Smooth muscle cell (in vitro differentiated cells): ENCODE data around the gene NMT1. TPM values are rescaled to one million over a fixed set of nuclear protein-coding genes. Genes with fewer than 3 reads are reported as not detected.

Experiments
- DNase-seq: peaks from one replicate; lab custom pipeline; 2025; ENCODE audit not compliant: unreplicated experiment; lab: John Stamatoyannopoulos, UW
- H2AFZ ChIP-seq: fragments of 200-600 bp; sonication (generic); 2 replicates; pipeline ENCODE4 v1.6.0; 2016; ENCODE audit warnings: antibody characterized with exemption, low read depth, mild to moderate bottlenecking
- H3F3A ChIP-seq: fragments of 200-600 bp; sonication (generic); 2 replicates; pipeline ENCODE4 v1.6.0; 2017; ENCODE audit warnings: antibody characterized with exemption, low read depth
- H3K27ac ChIP-seq: fragments of 200-600 bp; sonication (generic); 2 replicates; pipeline ENCODE4 v1.5.1; 2016; ENCODE audit warnings: low read depth, mild to moderate bottlenecking
- H3K27me3 ChIP-seq: fragments of 200-600 bp; sonication (generic); 2 replicates; pipeline ENCODE4 v1.6.1; 2016; ENCODE audit warnings: low read depth, mild to moderate bottlenecking
- H3K36me3 ChIP-seq: fragments of 200-600 bp; sonication (generic); 2 replicates; pipeline ENCODE4 v1.5.1; 2016; ENCODE audit warnings: low read depth
- H3K4me1 ChIP-seq: fragments of 200-600 bp; sonication (generic); 2 replicates; pipeline ENCODE4 v1.5.1; 2016; ENCODE audit warnings: low read depth
- H3K4me2 ChIP-seq: fragments of 200-600 bp; sonication (generic); 2 replicates; pipeline ENCODE4 v1.6.0; 2016; ENCODE audit warnings: mild to moderate bottlenecking
- H3K4me3 ChIP-seq: fragments of 200-600 bp; sonication (generic); 2 replicates; pipeline ENCODE4 v1.5.1; 2016; ENCODE audit warnings: mild to moderate bottlenecking
- H3K79me2 ChIP-seq: fragments of 200-600 bp; sonication (generic); 2 replicates; pipeline ENCODE4 v1.6.0; 2016; ENCODE audit warnings: low read depth, mild to moderate bottlenecking
- H3K9ac ChIP-seq: fragments of 200-600 bp; sonication (generic); 2 replicates; pipeline ENCODE4 v1.6.0; 2016; ENCODE audit warnings: low read depth
- H3K9me3 ChIP-seq: fragments of 200-600 bp; sonication (generic); replicated peaks from 2 replicates; pipeline ENCODE4 v1.5.1; 2016; ENCODE audit warnings: low read depth
- H4K20me1 ChIP-seq: fragments of 200-600 bp; sonication (generic); 2 replicates; pipeline ENCODE4 v1.6.0; 2016; ENCODE audit warnings: low read depth
- WGBS: methylation state at CpG from one replicate; pipeline ENCODE4 v1.1.7; 2016; ENCODE audit warnings: low lambda C conversion rate; 5-methylcytosine and 5-hydroxymethylcytosine counted together
- polyA plus RNA-seq: library from polyadenylated mRNA; unstranded; fragments of >200 nt; fragmentation: Nextera tagmentation; extraction: Ambion mirVana; gene quantifications from 2 replicates; pipeline ENCODE4 v1.2.1, GENCODE V29; 2016
- total RNA-seq: library from RNA; depleted of rRNA; stranded (reverse); fragments of >200 nt; gene quantifications from 2 replicates; pipeline ENCODE4 v1.2.3, GENCODE V29; 2014
- TF ChIP-seq, protein P1 (sequence below): fragments of 200-600 bp; sonication (generic); IDR thresholded peaks from 2 replicates; pipeline ENCODE4 v1.5.1; 2017; ENCODE audit warnings: borderline replicate concordance, mild to moderate bottlenecking, antibody characterized with exemption; ENCODE audit not compliant: insufficient read depth, poor library complexity, severe bottlenecking

The NMT1 gene
- total and polyA plus RNA-seq, 2 experiments from 2014 or later: 87.6 to 105 TPM

DNA sequence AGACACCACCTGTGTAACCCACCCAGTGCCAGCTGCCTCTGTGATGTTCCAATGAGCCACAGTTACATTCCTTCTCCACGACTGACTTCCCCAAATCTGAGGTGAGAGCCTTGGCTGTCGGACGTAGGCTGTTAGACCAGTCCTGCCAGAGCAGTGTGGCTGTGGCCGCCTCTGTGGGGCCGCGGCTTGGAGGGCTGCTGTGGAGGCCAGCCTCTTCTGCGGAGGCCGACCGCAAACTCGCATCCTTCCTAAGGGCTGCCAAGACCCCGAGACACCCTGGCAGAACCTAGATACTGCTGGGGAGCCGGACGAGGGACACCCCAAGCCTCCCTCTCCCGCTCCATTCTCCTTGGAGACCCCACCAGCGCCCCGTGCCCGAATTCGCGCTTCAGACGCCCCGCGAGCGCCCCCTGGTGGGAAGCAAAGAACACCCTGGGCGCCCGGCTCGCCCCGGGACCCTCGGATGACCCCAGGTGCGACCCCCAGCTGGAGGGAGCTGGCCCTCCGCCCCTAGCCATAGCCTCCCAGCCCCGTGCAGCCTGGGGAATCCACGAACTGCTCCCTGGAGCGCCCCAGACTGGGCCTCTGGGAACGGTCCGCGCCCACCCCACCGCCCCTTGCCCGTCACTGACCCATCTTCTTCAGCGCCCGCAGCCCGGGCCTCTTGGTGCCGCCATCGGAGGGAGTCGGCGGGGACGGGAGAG is 70.7 kb downstream of the NMT1 start:
- H3K4me2 ChIP-seq: peak overlapping the region; percentile 95
- no peaks in the 10 kb centered on the region for H3K36me3 ChIP-seq
- peaks cover 24% of the 10 kb centered on the region for H3K4me1 ChIP-seq
- peak overlapping the region; percentile 66 for H3K27ac ChIP-seq
- H3K9me3 ChIP-seq: no peaks in the 10 kb centered on the region
- peaks cover 19% of the 10 kb centered on the region for H3F3A ChIP-seq
- WGBS: 22% methylated on average over 29 of the region's 46 CpGs
- peaks cover 34% of the 10 kb centered on the region for H3K79me2 ChIP-seq
- peak overlapping the region; percentile 94 for H3K4me3 ChIP-seq
- no peaks in the 10 kb centered on the region for H4K20me1 ChIP-seq
- H2AFZ ChIP-seq: no peak overlapping the region
- peak; percentile 63 for DNase-seq
- H3K9ac ChIP-seq: peak overlapping the region; percentile 85
- H3K27me3 ChIP-seq: no peaks in the 10 kb centered on the region
- TF ChIP-seq, protein P1, sequence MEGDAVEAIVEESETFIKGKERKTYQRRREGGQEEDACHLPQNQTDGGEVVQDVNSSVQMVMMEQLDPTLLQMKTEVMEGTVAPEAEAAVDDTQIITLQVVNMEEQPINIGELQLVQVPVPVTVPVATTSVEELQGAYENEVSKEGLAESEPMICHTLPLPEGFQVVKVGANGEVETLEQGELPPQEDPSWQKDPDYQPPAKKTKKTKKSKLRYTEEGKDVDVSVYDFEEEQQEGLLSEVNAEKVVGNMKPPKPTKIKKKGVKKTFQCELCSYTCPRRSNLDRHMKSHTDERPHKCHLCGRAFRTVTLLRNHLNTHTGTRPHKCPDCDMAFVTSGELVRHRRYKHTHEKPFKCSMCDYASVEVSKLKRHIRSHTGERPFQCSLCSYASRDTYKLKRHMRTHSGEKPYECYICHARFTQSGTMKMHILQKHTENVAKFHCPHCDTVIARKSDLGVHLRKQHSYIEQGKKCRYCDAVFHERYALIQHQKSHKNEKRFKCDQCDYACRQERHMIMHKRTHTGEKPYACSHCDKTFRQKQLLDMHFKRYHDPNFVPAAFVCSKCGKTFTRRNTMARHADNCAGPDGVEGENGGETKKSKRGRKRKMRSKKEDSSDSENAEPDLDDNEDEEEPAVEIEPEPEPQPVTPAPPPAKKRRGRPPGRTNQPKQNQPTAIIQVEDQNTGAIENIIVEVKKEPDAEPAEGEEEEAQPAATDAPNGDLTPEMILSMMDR: peak; percentile 99

GRCh38 chr17:45132320-45132571 is 71.1 kb downstream of the NMT1 start, which contains the start of gene PLCD3:
Gene PLCD3 (minus strand): TSS chr17:45132515. CDS start chr17:45132410, 105 bp downstream.
- Histone ChIP-seq H3K27me3 (no peaks in the 10 kb centered on the region), H3K79me2 (peaks cover 29% of the 10 kb centered on the region), H3F3A (peaks cover 19% of the 10 kb centered on the region), H3K4me2 (peak within 1 kb of the TSS; percentile 95), H3K9ac (peak within 1 kb of the TSS; percentile 85), H4K20me1 (no peaks in the 10 kb centered on the region), H3K27ac (peak within 1 kb of the TSS; percentile 87), H3K4me3 (peak within 1 kb of the TSS; percentile 94), H3K9me3 (no peaks in the 10 kb centered on the region), H3K4me1 (peaks cover 24% of the 10 kb centered on the region), H3K36me3 (no peaks in the 10 kb centered on the region), H2AFZ (peak within 1 kb of the TSS; percentile 74)
- 0% methylated on average over 13 of the region's 36 CpGs for WGBS
- no peak for DNase-seq
- TF ChIP-seq, protein P1: no peak

GRCh38 chr17:45132572-45133463 is 71.7 kb downstream of the NMT1 start:
- TF ChIP-seq, protein P1: peak; percentile 65
- no peaks in the 10 kb centered on the region for H3K36me3 ChIP-seq
- peak overlapping the region; percentile 82 for H3K9ac ChIP-seq
- 2% methylated on average over 54 of the region's 71 CpGs for WGBS
- peak overlapping the region; percentile 94 for H3K4me3 ChIP-seq
- peaks cover 19% of the 10 kb centered on the region for H3F3A ChIP-seq
- DNase-seq: peak; percentile 76
- peak overlapping the region; percentile 87 for H3K27ac ChIP-seq
- peaks cover 27% of the 10 kb centered on the region for H3K79me2 ChIP-seq
- peaks cover 23% of the 10 kb centered on the region for H3K4me1 ChIP-seq
- H4K20me1 ChIP-seq: no peaks in the 10 kb centered on the region
- peak overlapping the region; percentile 74 for H2AFZ ChIP-seq
- no peaks in the 10 kb centered on the region for H3K9me3 ChIP-seq
- H3K27me3 ChIP-seq: no peaks in the 10 kb centered on the region
- H3K4me2 ChIP-seq: peak overlapping the region; percentile 95
